Spinal cord (tissue), 4 donors: ENCODE data around the gene BTG2. TPM values are rescaled to one million over a fixed set of nuclear protein-coding genes. Genes with fewer than 3 reads are reported as not detected.

ENCODE experiments used
- polyA plus RNA-seq, 2 donors: library from polyadenylated mRNA; unstranded; fragments of 120-200 nt; gene quantifications; one replicate each; pipeline ENCODE4 v1.2.1, GENCODE V29; 2013; ENCODE audit not compliant: insufficient read length in 2 of 2
- small RNA-seq: library from RNA; depleted of rRNA; stranded (forward); fragments of <200 nt; gene quantifications from one replicate; pipeline ENCODE3, GENCODE V24; 2014; ENCODE audit warnings: low replicate concordance
- total RNA-seq, 2 donors: library from RNA; depleted of rRNA in 1 of 2; stranded (reverse); fragments of 120-200 nt in 1 of 2; fragments of >200 nt in 1 of 2; gene quantifications; one replicate each; pipeline versions ENCODE4 v1.2.3 to v1.2.4, GENCODE V29; 2013 to 2014

BTG2 gene
- total and polyA plus RNA-seq, 4 donors, result 28.4 to 39.5 (median 38.1) TPM

Small RNA genes lying within 50 kb of the gene (small RNA-seq; reads per million reads assigned to genes)
- not detected for gene AL359837.1
- not detected for gene RNU6-487P

Other genes starting within 250 kb of the BTG2 start
- gene MYOG, start 219.5 kb upstream of the BTG2 start, total RNA-seq, result under 1 TPM in 1 of 2 donors, not detected in 1; 0.11 TPM
- under 1 TPM; 0.29 to 0.69 TPM for gene MYOG, start 219.5 kb upstream of the BTG2 start, polyA plus RNA-seq
- gene ADORA1, start 177.8 kb upstream of the BTG2 start, total RNA-seq, result 10 to 100 TPM in 1 of 2 donors, 1 to 10 TPM in 1; 3.1 to 11.7 TPM
- 10 to 100 TPM; 28.8 to 29.7 TPM for gene ADORA1, start 177.8 kb upstream of the BTG2 start, polyA plus RNA-seq
- gene MYBPH, start 129.7 kb upstream of the BTG2 start, total RNA-seq, result under 1 TPM in 1 of 2 donors, not detected in 1; 0.06 TPM
- gene MYBPH, start 129.7 kb upstream of the BTG2 start, polyA plus RNA-seq, result under 1 TPM; 0.24 to 0.35 TPM
- gene CHI3L1, start 118.8 kb upstream of the BTG2 start, total RNA-seq, result 10 to 100 TPM in 1 of 2 donors, 1 to 10 TPM in 1; 1.1 to 14.2 TPM
- 1 to 10 TPM; 1.7 to 2.0 TPM for gene CHI3L1, start 118.8 kb upstream of the BTG2 start, polyA plus RNA-seq
- under 1 TPM; 0.55 to 0.79 TPM for gene CHIT1, start 75.8 kb upstream of the BTG2 start, total RNA-seq
- 1 to 10 TPM in 1 of 2 donors, under 1 TPM in 1; 0.69 to 3.3 TPM for gene CHIT1, start 75.8 kb upstream of the BTG2 start, polyA plus RNA-seq
- 100 to 1,000 TPM in 1 of 2 donors, 10 to 100 TPM in 1; 93.3 to 140 TPM for gene FMOD, start 45.6 kb downstream of the BTG2 start, total RNA-seq
- gene FMOD, start 45.6 kb downstream of the BTG2 start, polyA plus RNA-seq, result 10 to 100 TPM; 21.8 to 70.1 TPM
- gene PRELP, start 170.3 kb downstream of the BTG2 start, total RNA-seq, result 1 to 10 TPM; 3.7 to 4.4 TPM
- 1 to 10 TPM; 3.4 to 8.0 TPM for gene PRELP, start 170.3 kb downstream of the BTG2 start, polyA plus RNA-seq
- gene OPTC, start 188.6 kb downstream of the BTG2 start, total RNA-seq, result not detected
- not detected for gene OPTC, start 188.6 kb downstream of the BTG2 start, polyA plus RNA-seq